ENCODE measurements around the gene LRP4.

Gene LRP4

GRCh38 chr11:46914910-46915309 is 3.4 kb downstream of the LRP4 start:
- POLR2A ChIA-PET = no interaction called here
- no peak for DNase-seq (ENCODE audit: low read depth, low spot score)
- no peak for TF ChIP-seq CTCF (IDR thresholded peaks at IDR 0.05; ENCODE audit: insufficient read depth, low read length, missing control alignments)
- H3K4me3 ChIP-seq (ENCODE audit: low read depth, low read length) = no peak overlapping the region
- CTCF ChIA-PET = interaction anchor here (1.0 to 6.1 kb wide), 5 partner anchors 19 to 249 kb away, joined by 3 to 115 read pairs (median 6); no protein-coding TSS in a partner anchor

GRCh38 chr11:46914363-46914762 is 4.0 kb downstream of the LRP4 start:
- no peak for TF ChIP-seq CTCF (IDR thresholded peaks at IDR 0.05; ENCODE audit: insufficient read depth, low read length, missing control alignments)
- POLR2A ChIA-PET = no interaction called here
- DNase-seq (ENCODE audit: low read depth, low spot score) = no peak
- CTCF ChIA-PET = interaction anchor here (0.9 to 6.1 kb wide), 6 partner anchors 20 to 249 kb away, joined by 3 to 115 read pairs (median 6); no protein-coding TSS in a partner anchor
- H3K4me3 ChIP-seq (ENCODE audit: low read depth, low read length) = no peak overlapping the region

- CTCF ChIA-PET = interaction anchor here (0.9 to 6.1 kb wide), 8 partner anchors 11 to 250 kb away, joined by 3 to 115 read pairs (median 4); no protein-coding TSS in a partner anchor
- H3K4me3 ChIP-seq (ENCODE audit: low read depth, low read length) = no peak overlapping the region
- TF ChIP-seq CTCF (IDR thresholded peaks at IDR 0.05; ENCODE audit: insufficient read depth, low read length, missing control alignments) = no peak
- DNase-seq (ENCODE audit: low read depth, low spot score) = no peak
- POLR2A ChIA-PET = interaction anchor here (0.5 kb wide), 1 partner anchor 142 kb away, joined by 3 read pairs; no protein-coding TSS in a partner anchor
These were observed 4.9 kb downstream of the LRP4 start for GRCh38 chr11:46913484-46913883.

GRCh38 chr11:46912526-46913150 is 5.7 kb downstream of the LRP4 start:
- DNase-seq (ENCODE audit: low read depth, low spot score) = no peak
- CTCF ChIA-PET = interaction anchor here (0.9 to 6.1 kb wide), 7 partner anchors 11 to 251 kb away, joined by 3 to 115 read pairs (median 5); no protein-coding TSS in a partner anchor
- POLR2A ChIA-PET = no interaction called here
- H3K4me3 ChIP-seq (ENCODE audit: low read depth, low read length) = peak overlapping the region; percentile 15
- TF ChIP-seq CTCF (IDR thresholded peaks at IDR 0.05; ENCODE audit: insufficient read depth, low read length, missing control alignments) = no peak

GRCh38 chr11:46907606-46908005 is 10.7 kb downstream of the LRP4 start:
- no peak overlapping the region for H3K4me3 ChIP-seq (ENCODE audit: low read depth, low read length)
- TF ChIP-seq CTCF (IDR thresholded peaks at IDR 0.05; ENCODE audit: insufficient read depth, low read length, missing control alignments) = no peak
- ChIA-PET POLR2A (no interaction called here), CTCF (interaction anchor here (0.9 to 3.5 kb wide), 5 partner anchors 12 to 246 kb away, joined by 3 to 18 read pairs (median 9); no protein-coding TSS in a partner anchor)
- no peak for DNase-seq (ENCODE audit: low read depth, low spot score)

GRCh38 chr11:46906609-46907041 is 11.7 kb downstream of the LRP4 start:
- no peak for DNase-seq (ENCODE audit: low read depth, low spot score)
- ChIA-PET POLR2A (no interaction called here), CTCF (interaction anchor here (0.9 to 3.5 kb wide), 7 partner anchors 10 to 257 kb away, joined by 3 to 18 read pairs (median 8); no protein-coding TSS in a partner anchor)
- H3K4me3 ChIP-seq (ENCODE audit: low read depth, low read length) = no peak overlapping the region
- TF ChIP-seq CTCF (IDR thresholded peaks at IDR 0.05; ENCODE audit: insufficient read depth, low read length, missing control alignments) = no peak

Data from AG04449 (cell line).